HG03571 (cell line): Measurements from ENCODE around the gene CNTN4.

Experiments
- ATAC-seq: cut with Tn5 transposase; IDR thresholded peaks from one replicate; pipeline ENCODE4 v1.9.1; 2021; ENCODE audit not compliant: unreplicated experiment

CNTN4 gene

GRCh38 chr3:3081381-3082233 is 982.9 kb downstream of the CNTN4 start:
- peak; percentile 50 for ATAC-seq

- ATAC-seq, result peak; percentile 75
Measured at GRCh38 chr3:3082234-3082924, 983.7 kb downstream of the CNTN4 start.

- no peak for ATAC-seq
Measured at GRCh38 chr3:3084890-3085289, 986.2 kb downstream of the CNTN4 start.

- no peak for ATAC-seq
Measured at GRCh38 chr3:3085782-3086181, 987.1 kb downstream of the CNTN4 start.

GRCh38 chr3:3086239-3086638 is 987.6 kb downstream of the CNTN4 start:
- ATAC-seq, result no peak

GRCh38 chr3:3087279-3087678 is 988.6 kb downstream of the CNTN4 start:
- ATAC-seq, result no peak

- no peak for ATAC-seq
Measured at GRCh38 chr3:3087716-3088465, 989.2 kb downstream of the CNTN4 start.

- ATAC-seq, result peak; percentile 98
Measured at GRCh38 chr3:3089017-3089416, 990.4 kb downstream of the CNTN4 start.

GRCh38 chr3:3097958-3098357 is 999.3 kb downstream of the CNTN4 start:
- ATAC-seq, result no peak

GRCh38 chr3:3101660-3102458 is 1003.2 kb downstream of the CNTN4 start:
- ATAC-seq, result peak; percentile 62

- ATAC-seq, result no peak
Measured at GRCh38 chr3:3102751-3103150, 1004.1 kb downstream of the CNTN4 start.

- ATAC-seq, result no peak
Measured at GRCh38 chr3:3105246-3105645, 1006.6 kb downstream of the CNTN4 start.

GRCh38 chr3:3105815-3106214 is 1007.1 kb downstream of the CNTN4 start:
- no peak for ATAC-seq

- ATAC-seq, result no peak
Measured at GRCh38 chr3:3107181-3107580, 1008.5 kb downstream of the CNTN4 start.
